Trophoblast cell (in vitro differentiated cells and primary cell): ENCODE measurements around the gene ZNF675.
A peak's percentile ranks its signal among the peaks of the same experiment; 100 is the strongest.

Source experiments
- DNase-seq, 2 donors: peaks; one replicate each; pipeline ENCODE4 v3.0.0-alpha.2; 2016
- H2AFZ ChIP-seq: 2 replicates; pipeline ENCODE4 v1.6.1; 2013; ENCODE audit warnings: low read length, moderate library complexity, mild to moderate bottlenecking; ENCODE audit not compliant: insufficient read depth, poor library complexity
- H2AK5ac ChIP-seq: 2 replicates; pipeline ENCODE4 v1.6.1; 2013; ENCODE audit warnings: mild to moderate bottlenecking, low read length
- H2BK120ac ChIP-seq: 2 replicates; pipeline ENCODE4 v1.6.1; 2013; ENCODE audit warnings: low read length, mild to moderate bottlenecking, moderate library complexity; ENCODE audit not compliant: insufficient read depth, poor library complexity
- H2BK12ac ChIP-seq: 2 replicates; pipeline ENCODE4 v1.6.1; 2013; ENCODE audit warnings: mild to moderate bottlenecking, low read length, moderate library complexity
- H2BK5ac ChIP-seq: 2 replicates; pipeline ENCODE4 v1.6.1; 2013; ENCODE audit warnings: low read length, low read depth, moderate library complexity, mild to moderate bottlenecking; ENCODE audit not compliant: poor library complexity
- H3K14ac ChIP-seq: 2 replicates; pipeline ENCODE4 v1.6.1; 2013; ENCODE audit warnings: mild to moderate bottlenecking, low read length
- H3K18ac ChIP-seq: 2 replicates; pipeline ENCODE4 v1.6.1; 2013; ENCODE audit warnings: mild to moderate bottlenecking, low read length
- H3K23ac ChIP-seq: 2 replicates; pipeline ENCODE4 v1.6.1; 2013; ENCODE audit warnings: low read length
- H3K27ac ChIP-seq: 2 replicates; pipeline ENCODE4 v1.5.1; 2013; ENCODE audit warnings: low read depth, mild to moderate bottlenecking, inconsistent platforms, low read length, moderate library complexity
- H3K27me3 ChIP-seq: 2 replicates; pipeline ENCODE4 v1.6.1; 2013; ENCODE audit warnings: inconsistent platforms, mild to moderate bottlenecking, low read length, moderate library complexity; ENCODE audit not compliant: insufficient read depth
- H3K36me3 ChIP-seq, 2 experiments: 1 replicate in 1 of 2; 2 replicates in 1 of 2; pipeline ENCODE4 v1.6.1; 2013; ENCODE audit warnings: low read length in 2 of 2, mild to moderate bottlenecking in 2 of 2, moderate library complexity in 1 of 2; ENCODE audit not compliant: insufficient read depth in 2 of 2, control insufficient read depth in 1 of 2
- H3K4ac ChIP-seq: 2 replicates; pipeline ENCODE4 v1.6.1; 2013; ENCODE audit warnings: low read depth, mild to moderate bottlenecking, low read length, moderate library complexity
- H3K4me1 ChIP-seq, 2 experiments: 1 replicate in 1 of 2; 2 replicates in 1 of 2; pipeline ENCODE4 v1.6.1; 2013; ENCODE audit warnings: low read length in 2 of 2, mild to moderate bottlenecking in 2 of 2, moderate library complexity in 1 of 2; ENCODE audit not compliant: insufficient read depth in 2 of 2, control insufficient read depth in 1 of 2
- H3K4me2 ChIP-seq: 2 replicates; pipeline ENCODE4 v1.6.1; 2013; ENCODE audit warnings: inconsistent platforms, mild to moderate bottlenecking, low read length, moderate library complexity
- H3K4me3 ChIP-seq: 2 replicates; pipeline ENCODE4 v1.5.1; 2013; ENCODE audit warnings: mild to moderate bottlenecking, low read depth, low read length, inconsistent platforms
- H3K79me1 ChIP-seq: one replicate; pipeline ENCODE4 v1.6.1; 2013; ENCODE audit warnings: low read length
- H3K79me2 ChIP-seq: 2 replicates; pipeline ENCODE4 v1.6.1; 2013; ENCODE audit warnings: low read length, mild to moderate bottlenecking; ENCODE audit not compliant: control insufficient read depth, insufficient read depth, poor library complexity
- H3K9ac ChIP-seq: 2 replicates; pipeline ENCODE4 v1.6.1; 2013; ENCODE audit warnings: mild to moderate bottlenecking, low read length
- H3K9me3 ChIP-seq: 2 replicates; pipeline ENCODE4 v1.6.1; 2013; ENCODE audit warnings: low read depth, mild to moderate bottlenecking, control low read depth, inconsistent platforms, low read length; ENCODE audit not compliant: insufficient read depth
- H4K12ac ChIP-seq: 2 replicates; pipeline ENCODE4 v1.6.1; 2013; ENCODE audit warnings: low read depth, mild to moderate bottlenecking, low read length, moderate library complexity
- H4K8ac ChIP-seq: 2 replicates; pipeline ENCODE4 v1.6.1; 2013; ENCODE audit warnings: low read depth, mild to moderate bottlenecking, low read length, moderate library complexity
- H4K91ac ChIP-seq: one replicate; pipeline ENCODE4 v1.6.1; 2013; ENCODE audit warnings: low read depth, mild to moderate bottlenecking, low read length, moderate library complexity
- WGBS: extraction: QIAGEN DNeasy Blood & Tissue Kit; methylation state at CpG from one replicate; pipeline ENCODE4 v1.1.7; 2013; ENCODE audit warnings: missing lambda C conversion rate; ENCODE audit not compliant: insufficient read length, insufficient coverage; ENCODE audit errors: extremely low coverage; 5-methylcytosine and 5-hydroxymethylcytosine counted together

ZNF675 gene

GRCh38 chr19:23716792-23717191 lies 29.8 kb upstream of the ZNF675 start:
- Histone ChIP-seq H3K4ac (no peak overlapping the region), H4K8ac (no peak overlapping the region), H3K79me1 (no peaks in the 10 kb centered on the region), H3K4me2 (no peak overlapping the region), H3K18ac (no peak overlapping the region), H3K27ac (no peak overlapping the region), H2AFZ (no peak overlapping the region), H4K12ac (no peak overlapping the region), H3K14ac (no peak overlapping the region), H3K4me3 (no peak overlapping the region), H2BK12ac (no peak overlapping the region), H4K91ac (no peak overlapping the region), H2BK120ac (no peak overlapping the region), H3K9me3 (no peaks in the 10 kb centered on the region), H3K36me3 (no peaks in the 10 kb centered on the region), H3K4me1 (no peaks in the 10 kb centered on the region), H2AK5ac (no peak overlapping the region), H3K79me2 (no peaks in the 10 kb centered on the region), H3K9ac (no peak overlapping the region), H2BK5ac (no peak overlapping the region), H3K23ac (no peak overlapping the region), H3K27me3 (no peaks in the 10 kb centered on the region)
- no peak for DNase-seq

- no CpG with 5 or more reads among the region's 2 CpGs for WGBS
- Histone ChIP-seq H3K27me3 (no peaks in the 10 kb centered on the region), H3K9ac (no peak overlapping the region), H3K4ac (no peak overlapping the region), H3K79me2 (no peaks in the 10 kb centered on the region), H2BK5ac (no peak overlapping the region), H2AK5ac (no peak overlapping the region), H3K9me3 (no peaks in the 10 kb centered on the region), H2BK120ac (no peak overlapping the region), H3K4me3 (no peak overlapping the region), H3K18ac (no peak overlapping the region), H3K27ac (no peak overlapping the region), H4K8ac (no peak overlapping the region), H3K14ac (no peak overlapping the region), H2BK12ac (no peak overlapping the region), H3K4me2 (no peak overlapping the region), H4K91ac (no peak overlapping the region), H3K4me1 (no peaks in the 10 kb centered on the region), H4K12ac (no peak overlapping the region), H3K36me3 (no peaks in the 10 kb centered on the region), H3K79me1 (no peaks in the 10 kb centered on the region), H3K23ac (no peak overlapping the region), H2AFZ (no peak overlapping the region)
- no peak for DNase-seq
Measured at GRCh38 chr19:23709347-23709746, 22.3 kb upstream of the ZNF675 start.

- no peak overlapping the region for H4K12ac ChIP-seq
- H3K9ac ChIP-seq, result no peak overlapping the region
- no peak overlapping the region for H2AFZ ChIP-seq
- H3K4me1 ChIP-seq, result no peaks in the 10 kb centered on the region
- H3K14ac ChIP-seq, result no peak overlapping the region
- H3K79me1 ChIP-seq, result no peaks in the 10 kb centered on the region
- H2BK5ac ChIP-seq, result no peak overlapping the region
- no peak for DNase-seq
- WGBS, result no CpG with 5 or more reads among the region's 1 CpG
- H3K27me3 ChIP-seq, result no peaks in the 10 kb centered on the region
- no peak overlapping the region for H2AK5ac ChIP-seq
- no peak overlapping the region for H3K23ac ChIP-seq
- H3K4ac ChIP-seq, result no peak overlapping the region
- H3K27ac ChIP-seq, result no peak overlapping the region
- H3K18ac ChIP-seq, result no peak overlapping the region
- H4K8ac ChIP-seq, result no peak overlapping the region
- H3K4me3 ChIP-seq, result no peak overlapping the region
- H2BK120ac ChIP-seq, result no peak overlapping the region
- no peaks in the 10 kb centered on the region for H3K36me3 ChIP-seq
- no peak overlapping the region for H4K91ac ChIP-seq
- no peaks in the 10 kb centered on the region for H3K9me3 ChIP-seq
- no peaks in the 10 kb centered on the region for H3K79me2 ChIP-seq
- H2BK12ac ChIP-seq, result no peak overlapping the region
- H3K4me2 ChIP-seq, result no peak overlapping the region
Measured at GRCh38 chr19:23706657-23707056, 19.6 kb upstream of the ZNF675 start.

GRCh38 chr19:23699521-23699860 lies 12.5 kb upstream of the ZNF675 start:
- Histone ChIP-seq H3K79me1 (no peaks in the 10 kb centered on the region), H4K91ac (no peak overlapping the region), H3K36me3 (no peaks in the 10 kb centered on the region), H4K8ac (no peak overlapping the region), H2AFZ (no peak overlapping the region), H3K9me3 (no peaks in the 10 kb centered on the region), H3K27ac (peak overlapping the region; percentile 11), H3K4me1 (peaks cover 6 to 8% of the 10 kb centered on the region in 2 experiments), H3K9ac (no peak overlapping the region), H3K18ac (no peak overlapping the region), H3K27me3 (no peaks in the 10 kb centered on the region), H3K23ac (no peak overlapping the region), H2BK120ac (no peak overlapping the region), H2BK5ac (no peak overlapping the region), H3K4me2 (no peak overlapping the region), H3K4me3 (no peak overlapping the region), H3K14ac (no peak overlapping the region), H2AK5ac (no peak overlapping the region), H3K4ac (no peak overlapping the region), H2BK12ac (no peak overlapping the region), H3K79me2 (no peaks in the 10 kb centered on the region), H4K12ac (no peak overlapping the region)
- WGBS, result no CpG with 5 or more reads among the region's 2 CpGs
- DNase-seq, result peak; percentile 72 to 77
